DOHH2 (cell line): Measurements from ENCODE around the gene SMG6.

Source experiments
- H3F3A ChIP-seq: fragments of 200-600 bp; sonication (generic), shearing (Covaris generic); 2 replicates; pipeline ENCODE4 v1.6.0; 2016; ENCODE audit warnings: antibody characterized with exemption, mild to moderate bottlenecking; ENCODE audit not compliant: control insufficient read depth, insufficient read depth
- H3K27ac ChIP-seq: fragments of 200-600 bp; sonication (generic); 2 replicates; pipeline ENCODE4 v1.5.1; 2014; ENCODE audit warnings: low read depth, mild to moderate bottlenecking, low read length, moderate library complexity
- H3K27me3 ChIP-seq: fragments of 200-600 bp; sonication (generic); 2 replicates; pipeline ENCODE4 v1.6.1; 2014; ENCODE audit warnings: mild to moderate bottlenecking, low read length, mixed read lengths; ENCODE audit not compliant: control insufficient read depth
- H3K36me3 ChIP-seq: fragments of 200-600 bp; sonication (generic); 2 replicates; pipeline ENCODE4 v1.6.1; 2014; ENCODE audit warnings: mild to moderate bottlenecking, low read length, moderate library complexity, mixed read lengths; ENCODE audit not compliant: control insufficient read depth
- H3K4me1 ChIP-seq: fragments of 200-600 bp; sonication (generic); 2 replicates; pipeline ENCODE4 v1.6.1; 2014; ENCODE audit warnings: mild to moderate bottlenecking, low read length, mixed read lengths; ENCODE audit not compliant: control insufficient read depth
- H3K4me2 ChIP-seq: fragments of 200-600 bp; sonication (generic); 2 replicates; pipeline ENCODE4 v1.6.0; 2014; ENCODE audit warnings: mild to moderate bottlenecking, low read length, moderate library complexity
- H3K4me3 ChIP-seq: fragments of 200-600 bp; sonication (generic); 2 replicates; pipeline ENCODE4 v1.5.1; 2014; ENCODE audit warnings: mild to moderate bottlenecking, low read length, mixed read lengths
- H3K79me2 ChIP-seq: fragments of 200-600 bp; sonication (generic); 2 replicates; pipeline ENCODE4 v1.6.1; 2014; ENCODE audit warnings: mild to moderate bottlenecking, low read length, mixed read lengths; ENCODE audit not compliant: control insufficient read depth
- H3K9me2 ChIP-seq: fragments of 200-600 bp; sonication (generic); replicated peaks from 2 replicates; pipeline ENCODE4 v1.6.1; 2014; ENCODE audit warnings: mild to moderate bottlenecking, low read length, mixed read lengths; ENCODE audit not compliant: control insufficient read depth
- H3K9me3 ChIP-seq: fragments of 200-600 bp; sonication (generic); 2 replicates; pipeline ENCODE4 v1.6.1; 2014; ENCODE audit warnings: antibody characterized with exemption, low read length, mixed read lengths; ENCODE audit not compliant: control insufficient read depth, insufficient read depth
- H4K20me1 ChIP-seq: fragments of 200-600 bp; sonication (generic); 2 replicates; pipeline ENCODE4 v1.6.0; 2014; ENCODE audit warnings: low read depth, mild to moderate bottlenecking, antibody characterized with exemption, low read length, moderate library complexity; ENCODE audit not compliant: control insufficient read depth, insufficient read depth
- CTCF ChIP-seq: fragments of 200-600 bp; sonication (generic); IDR thresholded peaks from one replicate; pipeline ENCODE4 v1.5.1; 2014; ENCODE audit warnings: antibody characterized with exemption, mild to moderate bottlenecking, low read depth, low read length; ENCODE audit not compliant: poor library complexity, severe bottlenecking
- EZH2phosphoT487 ChIP-seq: fragments of 200-600 bp; sonication (generic); IDR thresholded peaks from 2 replicates; pipeline ENCODE4 v1.6.1; 2017; ENCODE audit warnings: borderline replicate concordance, mild to moderate bottlenecking, antibody characterized with exemption, low read length, moderate library complexity, mixed read lengths

Gene SMG6

GRCh38 chr17:2051061-2051932 is 252.3 kb downstream of the SMG6 start:
- peak overlapping the region; percentile 69 for H3K4me2 ChIP-seq
- peaks cover 50% of the 10 kb centered on the region for H3K4me1 ChIP-seq

GRCh38 chr17:2050300-2051060 is 253.1 kb downstream of the SMG6 start:
- no peaks in the 10 kb centered on the region for H3K79me2 ChIP-seq
- peaks cover 58% of the 10 kb centered on the region for H3K27me3 ChIP-seq
- peak overlapping the region; percentile 69 for H3K4me2 ChIP-seq
- 0 out of 2 replicates have a peak, but pooled peaks cover 7% of the 10 kb centered on the region for H4K20me1 ChIP-seq
- H3K27ac ChIP-seq, result no peak overlapping the region
- H3K4me1 ChIP-seq, result peaks cover 44% of the 10 kb centered on the region
- no peaks in the 10 kb centered on the region for H3K9me2 ChIP-seq
- H3K4me3 ChIP-seq, result peak overlapping the region; percentile 58
- TF ChIP-seq EZH2phosphoT487 (peak; percentile 50; the same call in 1 of the 2 replicates), CTCF (no peak)
- no peaks in the 10 kb centered on the region for H3K36me3 ChIP-seq
- H3F3A ChIP-seq, result peaks cover 6% of the 10 kb centered on the region
- no peaks in the 10 kb centered on the region for H3K9me3 ChIP-seq

More at GRCh38 chr17:2051061-2051932, 252.3 kb downstream of the SMG6 start:
- no peak overlapping the region for H3K27ac ChIP-seq
- peak overlapping the region; percentile 58; the same call in 1 of the 2 replicates for H3K4me3 ChIP-seq
- no peaks in the 10 kb centered on the region for H3K9me3 ChIP-seq
- H4K20me1 ChIP-seq, result 0 out of 2 replicates have a peak, but pooled peaks cover 7% of the 10 kb centered on the region
- H3K36me3 ChIP-seq, result no peaks in the 10 kb centered on the region
- no peaks in the 10 kb centered on the region for H3K9me2 ChIP-seq
- H3K27me3 ChIP-seq, result peaks cover 64% of the 10 kb centered on the region
- peaks cover 6% of the 10 kb centered on the region for H3F3A ChIP-seq
- TF ChIP-seq CTCF (no peak), EZH2phosphoT487 (0 out of 2 replicates have a peak, but pooled peaks have one; percentile 23)
- no peaks in the 10 kb centered on the region for H3K79me2 ChIP-seq

- no peaks in the 10 kb centered on the region for H3K9me2 ChIP-seq
- peak overlapping the region; percentile 88 for H3K4me2 ChIP-seq
- no peak overlapping the region for H3K27ac ChIP-seq
- H3K9me3 ChIP-seq, result no peaks in the 10 kb centered on the region
- 0 out of 2 replicates have a peak, but pooled peaks cover 7% of the 10 kb centered on the region for H4K20me1 ChIP-seq
- H3K36me3 ChIP-seq, result peaks cover 2% of the 10 kb centered on the region; the same call in 1 of the 2 replicates
- H3K79me2 ChIP-seq, result no peaks in the 10 kb centered on the region
- peaks cover 6% of the 10 kb centered on the region for H3F3A ChIP-seq
- H3K4me3 ChIP-seq, result peak overlapping the region; percentile 77
- TF ChIP-seq CTCF (no peak), EZH2phosphoT487 (0 out of 2 replicates have a peak, but pooled peaks have one; percentile 61)
- peaks cover 51% of the 10 kb centered on the region for H3K27me3 ChIP-seq
- H3K4me1 ChIP-seq, result peaks cover 36% of the 10 kb centered on the region
These were observed 254.0 kb downstream of the SMG6 start for GRCh38 chr17:2049333-2050299.
